Measurements from ENCODE around the gene TCL1A.
A peak's percentile ranks its signal among the peaks of the same experiment; 100 is the strongest.
"Not testable (repeated sequence)": the region's sequence is repeated elsewhere in the genome, so short reads cannot be mapped to it uniquely, and the experiment has no call there.

The TCL1A gene, protein sequence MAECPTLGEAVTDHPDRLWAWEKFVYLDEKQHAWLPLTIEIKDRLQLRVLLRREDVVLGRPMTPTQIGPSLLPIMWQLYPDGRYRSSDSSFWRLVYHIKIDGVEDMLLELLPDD

DNA sequence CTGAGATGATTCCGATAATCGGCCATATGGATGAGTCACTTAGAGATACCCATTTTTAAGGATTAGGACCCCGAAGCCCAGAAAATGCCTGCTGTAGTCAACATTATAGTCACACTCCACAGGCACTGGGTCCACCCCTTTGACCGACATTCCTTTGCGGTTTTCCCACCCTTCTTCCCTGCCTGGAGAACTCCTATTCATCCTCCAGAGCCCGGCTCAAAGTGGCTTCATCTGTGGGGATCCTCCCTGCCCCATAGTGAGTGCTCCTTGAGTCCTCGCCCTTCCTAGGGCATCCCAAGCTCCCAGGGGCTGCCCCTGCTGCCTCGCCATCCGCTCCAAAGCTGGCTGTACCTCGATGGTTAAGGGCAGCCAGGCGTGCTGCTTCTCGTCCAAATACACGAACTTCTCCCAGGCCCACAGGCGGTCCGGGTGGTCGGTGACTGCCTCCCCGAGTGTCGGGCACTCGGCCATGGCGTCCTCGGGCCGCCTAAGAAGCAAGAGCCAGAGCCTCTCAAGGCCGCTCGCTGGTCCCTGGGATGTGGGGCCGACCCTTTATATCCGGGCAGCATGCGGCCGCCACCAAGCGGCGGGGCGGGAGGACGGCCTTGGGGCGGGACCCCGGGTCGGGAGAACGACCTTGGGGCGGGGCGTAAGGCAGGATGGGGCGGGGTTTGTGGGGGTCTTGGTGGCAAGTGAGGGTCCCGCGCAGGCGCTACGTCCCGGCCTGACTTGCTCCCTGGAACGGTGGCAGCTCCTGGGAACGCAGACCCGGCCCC is at the start of gene TCL1A:
TCL1A (minus strand) TSS at position 530 of the 776 bp plus-strand sequence; CDS start at position 471, 59 bp downstream.
- DNase-seq = peak in 1 of 2 donors; percentile 57

DNA sequence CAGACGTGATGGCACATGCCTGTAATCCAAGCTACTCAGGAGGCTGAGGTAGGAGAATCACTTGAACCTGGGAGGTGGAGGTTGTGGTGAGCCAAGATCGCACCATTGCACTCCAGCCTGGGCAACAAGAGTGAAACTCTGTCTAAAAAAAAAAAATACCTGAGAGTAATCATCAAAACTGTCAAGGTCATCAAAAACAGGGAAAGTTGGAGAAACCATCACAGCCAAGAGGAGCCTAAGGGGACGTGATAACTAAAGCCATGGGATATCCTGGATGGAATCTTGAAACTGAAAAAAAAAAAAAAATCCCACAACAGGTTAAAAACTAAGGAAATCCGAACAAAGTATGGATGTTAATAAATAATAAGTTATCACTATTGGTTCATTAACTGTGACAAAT is 49.1 kb upstream of the TCL1A start:
- DNase-seq = not testable (repeated sequence)

DNA sequence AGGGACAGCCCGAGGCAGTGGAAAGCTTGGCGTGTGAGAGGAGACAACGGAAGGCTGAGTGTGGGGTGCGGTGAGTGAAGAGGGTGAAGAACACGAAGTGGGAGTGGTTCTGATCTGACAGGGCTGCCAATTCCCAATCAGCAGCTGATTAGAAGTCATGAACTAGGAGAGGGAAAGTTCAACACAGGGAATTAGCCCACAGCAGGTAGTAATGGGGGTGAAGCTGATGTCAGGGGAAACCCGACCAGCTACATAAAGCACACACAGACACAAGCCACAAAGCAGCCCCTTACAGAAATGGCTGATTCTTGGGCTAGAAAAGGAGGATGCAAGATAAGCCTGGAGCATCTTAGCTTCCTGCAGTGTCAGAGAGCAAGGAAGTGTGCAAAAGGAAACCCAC is 47.5 kb upstream of the TCL1A start:
- no peak for DNase-seq

DNA sequence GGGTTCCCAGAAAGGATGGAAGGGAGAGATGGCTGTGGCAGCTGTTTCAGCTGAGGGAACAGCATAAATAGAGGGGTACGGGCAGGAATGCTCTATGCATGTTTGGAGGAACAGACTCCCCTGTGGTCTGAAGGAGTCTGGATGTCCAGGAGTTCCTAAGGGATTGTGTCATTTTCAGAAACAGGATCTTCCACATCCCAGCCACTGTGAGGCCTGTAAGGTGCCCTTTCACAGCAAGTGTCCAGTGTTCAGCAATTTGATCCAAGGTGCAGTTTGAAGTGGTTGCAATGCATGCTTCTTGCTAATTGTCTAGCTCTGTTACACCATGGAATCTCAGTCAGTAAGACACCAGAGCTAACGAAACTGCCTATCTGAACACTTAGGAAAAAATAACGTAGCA is 46.7 kb upstream of the TCL1A start:
- no peak for DNase-seq

DNA sequence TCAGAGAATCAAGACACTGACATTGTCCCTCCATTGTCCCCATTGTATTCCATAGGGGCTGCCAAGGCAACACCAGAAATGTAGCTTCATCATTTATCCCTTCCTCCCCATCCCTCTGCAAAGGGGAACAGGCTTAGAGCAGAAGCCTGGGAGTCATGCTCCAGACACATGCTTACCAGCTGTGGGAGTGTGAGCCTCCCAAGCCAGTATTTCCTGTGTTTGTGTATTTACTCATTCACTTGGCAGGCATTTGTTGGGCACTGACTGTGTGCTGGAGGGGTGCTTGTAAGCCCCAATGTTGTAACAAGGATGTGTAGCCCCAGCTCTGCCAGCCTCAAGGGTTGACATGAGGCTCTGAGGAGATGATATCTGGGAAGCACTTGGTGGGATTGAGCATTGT is 46.0 kb upstream of the TCL1A start:
- DNase-seq = no peak

DNA sequence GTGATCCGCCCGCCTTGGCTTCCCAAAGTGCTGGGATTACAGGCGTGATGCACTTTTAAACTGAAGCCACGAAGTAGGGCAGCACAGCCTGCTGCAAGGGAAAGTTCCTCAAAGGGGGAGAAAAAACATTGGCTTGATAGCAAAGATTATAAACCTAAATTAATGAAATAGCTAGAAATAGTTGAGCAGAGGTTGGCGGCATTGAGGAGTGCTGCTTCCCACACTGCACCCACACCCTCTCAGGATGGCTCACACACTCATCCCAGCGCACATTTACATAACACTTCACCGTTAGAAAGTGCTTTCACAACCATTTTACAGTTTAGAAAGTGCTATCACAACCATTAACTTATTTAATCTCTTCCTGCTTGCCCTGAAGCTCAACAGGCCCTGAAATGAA is 44.4 kb upstream of the TCL1A start:
- DNase-seq = no peak

DNA sequence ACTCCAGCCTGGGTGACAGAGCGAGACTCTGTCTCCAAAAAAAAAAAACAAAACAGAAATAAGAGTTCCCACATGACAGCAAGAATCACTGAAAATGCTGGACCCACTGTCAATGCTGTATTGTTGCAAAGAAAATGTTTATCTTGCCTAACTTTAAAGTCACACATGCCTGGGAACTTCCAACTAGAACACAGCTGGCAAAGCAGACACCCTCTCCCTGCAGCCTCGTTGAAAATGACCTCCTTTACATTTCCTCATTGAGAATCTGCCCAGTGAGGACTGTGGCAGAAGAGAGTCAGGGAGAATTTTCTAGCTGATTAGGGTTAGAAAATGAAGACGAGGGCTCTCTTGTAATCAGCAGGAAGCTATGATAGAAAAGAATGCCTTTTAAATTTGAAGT is 42.8 kb upstream of the TCL1A start:
- no peak for DNase-seq

DNA sequence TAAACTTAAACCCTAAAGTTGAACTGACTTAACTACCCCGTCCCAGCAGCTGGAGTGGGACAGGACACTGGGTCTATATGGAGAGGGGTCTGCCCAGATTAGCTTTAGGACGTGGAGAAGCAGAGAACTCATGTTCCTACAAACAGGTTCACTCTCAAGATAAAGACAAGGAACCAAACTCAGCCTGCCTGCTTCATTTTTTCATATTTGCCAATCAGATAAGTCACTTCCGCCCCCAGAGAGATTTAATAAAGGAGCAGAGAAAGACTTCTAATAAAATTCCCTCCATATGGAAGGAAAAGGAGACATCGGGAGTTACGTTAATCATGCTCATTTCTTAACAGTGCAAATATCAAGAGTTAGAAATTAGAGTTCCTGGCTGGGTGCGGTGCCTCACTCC is 42.2 kb upstream of the TCL1A start:
- no peak for DNase-seq

DNA sequence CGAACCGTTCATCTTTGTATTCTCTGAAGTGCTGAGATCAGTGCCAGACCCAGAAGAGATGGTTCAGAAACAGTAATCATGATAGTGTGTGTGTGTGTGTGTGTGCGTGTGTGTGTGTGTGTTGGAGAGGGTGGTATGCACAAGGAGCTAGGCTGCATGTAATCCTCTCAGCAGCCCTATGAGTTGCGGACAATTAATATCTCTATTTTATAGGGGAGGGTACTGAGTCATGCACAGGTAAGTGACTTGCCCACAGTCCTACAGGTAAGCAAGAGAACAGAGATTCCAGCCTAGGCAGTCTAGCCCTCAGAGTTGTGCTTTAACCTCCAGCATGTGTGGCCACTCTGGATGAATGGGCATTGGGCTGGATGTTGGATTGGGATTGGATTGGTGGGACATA is 27.9 kb upstream of the TCL1A start:
- no peak for DNase-seq

DNA sequence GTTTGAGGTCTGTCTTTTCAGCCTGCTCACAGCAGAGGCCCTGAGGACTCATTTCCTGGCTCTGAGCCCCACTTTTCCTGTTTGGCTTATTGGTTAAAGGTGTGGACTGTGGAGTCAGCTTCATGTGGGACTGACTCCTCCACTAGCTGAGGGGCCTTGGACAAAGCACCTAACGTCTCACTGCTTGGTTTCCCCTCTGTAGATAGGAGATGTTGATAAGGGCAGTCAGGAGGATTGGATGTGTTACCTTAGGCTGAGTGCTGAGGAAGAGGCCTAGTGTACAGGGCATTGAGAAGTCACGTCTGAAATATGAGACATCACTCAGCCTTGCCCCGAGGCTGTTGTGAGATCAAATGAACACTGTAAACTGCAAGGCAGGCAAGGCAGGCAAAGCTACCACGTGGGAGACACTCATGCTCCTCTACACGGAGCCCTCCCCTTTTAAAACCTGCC is 27.1 kb upstream of the TCL1A start:
- no peak for DNase-seq

DNA sequence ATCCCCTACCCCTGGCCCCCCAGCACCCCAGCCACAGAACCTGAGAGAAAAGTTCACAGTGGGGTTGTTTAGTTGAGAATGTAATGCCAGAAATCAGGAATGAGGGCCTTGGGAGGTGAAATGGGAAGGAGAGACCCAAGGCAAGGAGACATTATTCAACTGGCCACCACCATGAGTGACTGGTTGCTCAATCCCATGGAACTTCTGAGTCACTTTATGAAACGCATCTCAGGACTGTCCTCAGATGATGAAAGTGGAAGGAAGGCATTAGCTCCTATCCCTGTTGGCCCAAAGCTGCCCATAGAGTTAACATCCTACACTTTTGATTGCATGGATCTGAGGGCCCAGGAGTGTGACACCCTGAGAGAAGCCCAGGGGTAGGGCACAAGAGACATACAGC is 25.4 kb upstream of the TCL1A start:
- DNase-seq = no peak

DNA sequence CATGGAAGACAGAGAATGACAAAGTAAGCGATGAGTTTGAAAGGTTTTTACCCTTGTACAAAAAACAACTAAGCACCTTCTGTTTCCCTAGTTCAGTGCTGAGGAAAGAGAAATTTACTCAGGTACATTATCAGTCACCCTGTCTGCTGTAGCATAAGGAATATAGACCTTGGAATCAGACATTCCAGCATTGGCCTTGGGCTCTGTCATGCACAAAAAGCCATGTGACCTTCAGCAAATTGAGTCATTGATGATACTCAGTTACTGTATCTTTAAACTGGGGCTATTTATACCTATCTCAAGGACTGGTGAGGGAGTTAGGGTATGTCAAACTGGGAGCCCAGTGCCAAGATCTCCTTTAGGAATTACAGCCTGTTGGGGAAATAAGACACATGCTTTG is 19.3 kb upstream of the TCL1A start:
- no peak for DNase-seq

DNA sequence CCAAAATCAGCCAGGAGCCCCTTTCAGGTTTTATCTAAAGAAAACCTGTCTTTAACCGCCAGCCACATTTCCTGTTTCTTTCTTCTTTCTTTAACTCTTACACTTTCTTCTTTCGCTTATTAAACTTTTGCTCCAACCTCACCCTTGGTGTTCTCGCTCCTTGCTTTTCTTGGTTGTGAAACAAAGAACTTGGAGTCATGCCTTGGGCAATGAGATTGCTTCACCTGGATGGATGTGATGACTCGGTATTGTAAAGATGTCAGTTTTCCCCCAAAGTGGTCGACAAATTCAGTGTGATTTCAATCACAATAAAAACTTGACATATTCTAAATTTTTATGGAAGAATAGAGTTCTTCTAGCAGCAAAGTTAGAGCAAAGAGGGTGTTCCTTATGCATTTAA is 16.2 kb upstream of the TCL1A start:
- DNase-seq = no peak

DNA sequence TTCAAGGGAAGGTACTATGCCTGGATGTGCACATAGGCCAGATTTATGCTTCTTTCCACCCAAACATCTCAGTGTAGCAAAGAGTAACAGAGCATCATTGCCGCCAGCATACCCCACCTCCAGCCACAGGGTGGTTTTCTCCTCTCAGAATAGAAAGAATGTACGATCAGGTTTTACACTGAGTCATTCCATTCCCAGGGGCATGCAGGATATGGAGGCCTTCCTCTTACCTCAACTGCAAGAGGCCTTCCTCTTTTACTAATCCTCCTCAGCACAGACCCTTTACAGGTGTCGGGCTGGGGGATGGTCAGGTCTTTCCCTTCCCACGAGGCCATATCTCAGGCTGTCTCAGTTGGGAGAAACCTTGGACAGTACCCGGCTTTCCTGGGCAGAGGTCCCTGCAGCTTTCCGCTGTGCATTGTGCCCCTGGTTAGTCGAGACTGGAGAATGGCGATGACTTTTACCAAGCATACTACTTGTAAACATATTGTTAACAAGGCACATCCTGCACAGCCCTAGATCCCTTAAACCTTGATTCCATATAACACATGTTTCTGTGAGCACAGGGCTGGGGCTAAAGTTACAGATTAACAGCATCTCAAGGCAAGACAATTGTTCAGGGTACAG is 15.6 kb upstream of the TCL1A start:
- DNase-seq = not testable (repeated sequence)

DNA sequence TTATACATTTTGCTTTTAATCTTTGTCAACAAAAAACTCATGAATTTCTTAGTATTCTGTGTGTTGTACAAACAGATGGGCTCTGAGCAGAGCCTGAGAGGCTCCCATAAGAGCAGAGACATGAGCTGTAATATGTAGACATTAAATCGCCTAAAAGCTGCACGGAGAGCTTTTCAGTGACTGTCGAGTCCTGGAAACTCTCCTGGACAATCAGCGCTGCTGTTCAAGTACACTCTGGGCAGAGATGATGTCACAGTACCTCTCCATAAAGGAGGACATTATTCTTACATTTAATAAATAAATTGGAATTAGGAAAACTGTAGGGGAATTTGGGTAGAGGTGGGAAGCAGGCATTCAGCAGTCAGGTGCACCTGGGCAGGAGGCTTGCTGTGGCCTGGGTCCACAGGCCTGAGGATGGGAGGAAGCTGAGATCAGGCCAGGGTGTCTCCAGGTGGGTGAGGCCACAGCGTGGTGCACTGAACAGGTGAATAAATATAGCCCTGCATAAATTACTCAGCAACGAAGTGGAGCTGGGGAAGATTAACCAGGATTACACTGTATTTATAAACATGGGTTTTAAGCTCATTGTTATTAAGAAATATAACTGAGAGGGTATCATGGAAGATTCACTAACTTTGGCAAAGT is 13.3 kb upstream of the TCL1A start:
- no peak for DNase-seq

DNA sequence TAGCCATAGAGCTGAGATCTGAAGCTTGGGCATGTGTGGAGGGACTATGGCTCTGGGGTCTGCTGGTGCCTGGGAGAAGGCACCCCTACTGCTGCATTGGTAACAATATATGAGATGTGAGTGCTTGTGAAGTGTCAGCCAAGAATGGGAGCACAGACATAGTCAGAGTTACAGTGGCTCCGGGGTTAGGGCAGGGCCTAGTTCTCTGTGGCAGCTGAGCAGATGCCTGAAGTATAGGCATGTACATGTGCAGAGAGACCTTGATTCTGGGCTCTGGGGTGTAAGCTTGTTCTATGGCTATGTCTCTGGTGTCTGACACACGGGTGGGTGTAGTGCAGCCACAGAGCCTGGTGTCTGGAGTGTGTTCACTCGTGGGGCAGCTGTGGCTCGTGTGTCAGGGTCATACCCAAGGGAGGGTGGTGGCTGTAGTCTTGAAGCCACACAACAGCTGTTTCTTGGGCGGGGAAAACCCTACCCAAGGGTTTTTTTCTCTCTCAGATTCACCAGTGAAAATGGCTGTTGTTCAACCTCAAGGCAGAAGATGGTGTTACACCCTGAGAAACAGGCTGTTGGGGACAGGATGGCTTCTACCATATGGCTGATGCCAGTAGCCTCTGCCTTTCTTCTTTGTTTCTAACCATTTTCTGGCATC is 11.9 kb upstream of the TCL1A start:
- peak in 1 of 2 donors; percentile 34 for DNase-seq

DNA sequence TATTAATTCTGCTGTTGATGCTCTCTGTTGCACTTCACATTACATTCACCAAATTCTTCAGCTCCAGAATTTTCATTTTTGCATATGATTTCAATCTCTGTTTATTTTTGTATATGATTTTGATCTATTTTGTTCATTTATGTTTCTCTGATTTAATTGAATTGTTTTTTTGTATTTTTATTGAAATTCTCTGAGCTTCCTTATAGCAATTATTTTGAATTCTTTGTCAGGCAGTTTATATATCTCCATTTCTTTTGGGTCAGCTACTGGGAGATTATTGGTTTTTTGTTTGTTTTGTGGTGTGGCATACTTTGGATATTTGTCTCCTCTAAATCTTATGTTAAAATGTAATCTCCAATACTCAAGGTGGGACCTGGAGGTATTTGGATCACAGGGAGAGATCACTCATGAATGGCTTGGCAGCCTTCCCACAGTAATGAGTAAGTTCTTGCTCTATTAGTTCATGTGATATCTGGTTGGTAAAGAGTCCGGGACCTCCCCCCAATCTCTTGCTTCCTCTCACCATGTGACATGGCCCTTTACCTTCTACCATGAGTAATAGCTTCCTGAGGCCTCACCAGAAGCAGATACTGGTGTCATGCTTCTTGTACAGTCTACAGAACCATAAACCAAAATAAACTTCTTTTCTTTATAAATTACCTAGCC is 8.7 kb upstream of the TCL1A start:
- DNase-seq = no peak

DNA sequence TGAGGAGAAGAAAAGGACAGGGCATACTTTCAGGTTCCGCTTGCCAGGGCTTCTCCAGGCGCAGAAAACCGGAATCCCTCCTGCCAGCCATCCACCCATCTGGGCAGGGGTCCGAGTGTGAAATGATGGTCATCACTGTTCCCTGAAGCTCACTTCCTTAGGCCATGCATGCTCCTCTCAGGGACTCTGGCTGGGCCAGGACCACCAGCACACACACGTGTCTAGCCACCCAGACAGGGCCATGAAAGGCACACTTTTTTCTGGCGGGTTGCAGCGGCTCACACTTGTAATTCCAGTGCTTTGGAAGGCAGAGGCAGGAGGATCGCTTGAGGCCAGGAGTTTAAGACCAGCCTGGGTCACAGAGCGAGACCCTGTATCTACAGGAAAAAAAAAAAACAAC is 1.5 kb downstream of the TCL1A start:
- DNase-seq = no peak

DNA sequence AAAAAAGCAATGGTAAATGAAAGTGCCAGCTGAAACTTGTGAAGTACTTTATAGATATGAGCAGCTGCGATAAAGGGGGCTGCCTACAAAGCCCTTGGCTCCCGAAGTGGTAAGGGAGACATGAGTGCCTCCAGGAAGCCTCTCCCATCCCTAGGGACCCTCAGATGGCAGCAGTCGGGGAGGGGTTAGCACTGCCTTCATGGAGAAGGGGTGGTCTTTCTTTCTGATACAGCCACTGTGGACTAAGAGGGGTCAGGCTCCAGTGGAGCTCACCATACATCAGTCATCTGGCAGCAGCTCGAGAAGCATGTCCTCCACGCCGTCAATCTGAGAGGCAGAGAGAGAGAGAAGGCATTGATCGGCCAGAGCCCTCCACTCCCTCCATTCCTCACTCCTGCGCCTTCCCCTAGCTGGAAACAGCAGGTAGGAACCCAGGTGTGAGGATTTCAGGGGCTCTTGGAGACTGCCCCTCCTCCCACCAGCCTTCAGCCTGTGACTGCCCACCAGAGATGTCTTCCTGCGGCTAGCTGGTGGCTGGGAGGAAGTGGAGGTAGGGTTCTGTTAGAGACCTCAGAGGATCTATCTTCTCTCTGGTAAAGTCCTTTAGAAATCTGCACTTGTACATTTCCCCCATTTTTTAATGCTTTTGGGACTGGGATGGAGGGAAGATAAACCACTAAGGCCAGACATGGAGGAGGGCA is 2.3 kb downstream of the TCL1A start:
- DNase-seq = no peak

DNA sequence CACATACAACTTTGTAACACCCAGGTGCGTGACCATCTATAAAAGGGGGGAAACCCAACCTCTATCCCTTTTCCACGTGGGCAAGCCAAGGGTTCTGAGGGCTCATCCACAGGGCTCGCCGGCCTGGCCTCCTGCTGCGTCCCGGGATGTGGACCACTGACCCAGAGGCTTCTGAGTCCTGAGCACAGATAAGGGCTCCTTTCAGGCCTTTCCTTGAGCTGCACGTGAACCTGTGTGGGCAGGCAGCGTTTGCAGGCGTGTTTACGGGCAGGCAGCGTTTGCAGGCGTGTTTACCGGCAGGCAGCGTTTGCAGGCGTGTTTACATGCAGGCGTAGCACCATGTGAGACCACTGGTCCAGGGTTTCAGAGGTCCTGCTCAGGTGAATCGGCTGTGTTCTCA is 3.8 kb downstream of the TCL1A start:
- DNase-seq = no peak

DNA sequence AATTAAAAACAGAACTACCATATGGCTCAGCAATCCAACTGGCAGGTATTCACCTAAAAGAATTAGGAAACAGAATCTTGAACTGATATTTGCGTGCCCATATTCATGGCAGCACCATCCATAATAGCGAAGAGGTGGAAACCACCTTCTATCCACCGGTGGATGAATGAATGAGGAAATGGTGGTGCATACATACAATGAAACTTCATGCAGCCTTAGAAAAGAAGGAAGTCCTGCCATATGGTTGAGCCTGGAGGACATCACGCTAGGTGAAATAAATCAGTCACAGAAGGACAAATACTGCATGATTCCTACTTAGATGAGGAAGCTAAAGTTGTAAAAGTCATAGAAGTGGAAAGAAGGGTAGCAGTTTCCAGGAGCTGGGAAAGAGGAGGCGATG is 6.6 kb downstream of the TCL1A start:
- DNase-seq = no peak

DNA sequence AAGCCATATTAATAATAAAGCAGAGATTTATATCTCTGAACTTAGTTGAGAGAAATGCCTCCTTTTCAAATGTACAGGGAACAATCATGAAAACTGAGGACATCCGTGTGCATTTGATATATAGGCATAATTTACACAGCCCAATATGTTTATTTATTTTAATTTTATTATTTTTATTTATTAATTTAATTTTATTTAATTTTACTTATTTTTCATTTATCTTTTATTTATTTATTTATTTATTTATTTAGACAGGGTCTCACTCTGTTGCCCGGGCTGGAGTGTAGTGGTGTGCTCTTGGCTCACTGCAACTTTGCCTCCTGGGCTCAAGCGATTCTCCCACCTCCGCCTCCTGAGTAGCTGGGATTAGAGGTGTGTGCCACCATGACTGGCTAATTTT is 8.4 kb downstream of the TCL1A start:
- DNase-seq = no peak
